ENCODE results near the gene PLPPR5. TPM values are rescaled to one million over a fixed set of nuclear protein-coding genes. Genes with fewer than 3 reads are reported as not detected.

Gene PLPPR5
- total and polyA plus RNA-seq, 10 of the 15 experiments (the other 5 are each of a cell fraction or from before 2014, with no cell fraction given), result under 0.01 to 0.11 (median 0.02) TPM; not detected in 7

DNA sequence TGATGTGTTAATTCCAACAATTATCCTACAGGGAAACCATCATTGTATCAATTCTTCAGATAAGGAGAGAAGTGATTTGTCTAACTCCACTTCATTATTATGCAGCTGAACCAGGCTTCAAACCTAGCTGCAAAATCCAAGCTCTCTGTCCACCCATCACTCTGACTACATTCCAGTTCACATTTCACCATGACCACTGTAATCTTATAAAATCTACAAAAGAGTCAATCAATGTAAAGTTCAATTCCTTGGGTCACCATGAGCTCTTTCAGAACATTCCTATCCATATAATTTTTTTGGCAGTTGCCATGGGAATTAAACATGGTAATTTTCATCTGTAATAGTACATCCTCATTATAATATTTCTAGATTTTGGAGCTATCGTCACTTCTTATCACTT is 100.9 kb downstream of the PLPPR5 start:
- Histone ChIP-seq H3K4me2 (ENCODE audit: control insufficient read depth, insufficient read depth) (no peak overlapping the region), H3K9ac (ENCODE audit: control insufficient read depth, insufficient read depth, low read length) (no peak overlapping the region), H2AFZ (ENCODE audit: control insufficient read depth, low read depth, low read length) (no peak overlapping the region), H3K79me2 (ENCODE audit: control insufficient read depth, insufficient read depth, low read length) (no peaks in the 10 kb centered on the region), H3K4me1 (ENCODE audit: control insufficient read depth, insufficient read depth, low read length) (no peaks in the 10 kb centered on the region), H3K9me3 (replicated peaks; ENCODE audit: control insufficient read depth, insufficient read depth, low read length) (no peaks in the 10 kb centered on the region), H3K4me3 (no peak overlapping the region), H3K27ac (ENCODE audit: control insufficient read depth, insufficient read depth) (no peak overlapping the region), H3K27me3 (replicated peaks in 1 of 2; ENCODE audit: control insufficient read depth in 2 of 2, insufficient read depth in 2 of 2, low read length in 1 of 2) (no peaks in the 10 kb centered on the region), H3K36me3 (ENCODE audit: control insufficient read depth in 2 of 2, insufficient read depth in 2 of 2, low read length in 1 of 2) (no peaks in the 10 kb centered on the region), H4K20me1 (ENCODE audit: control insufficient read depth, insufficient read depth) (no peaks in the 10 kb centered on the region)
- no peak for ATAC-seq
- BruUV-seq (replicated peaks), result no TSS peak
- FAIRE-seq, result no peak
- in situ Hi-C loops (cut with MboI), result no loop called here
- ChIA-PET POLR2A (no interaction called here), SMC1A (ENCODE audit: uncharacterized antibody, unreplicated experiment) (interaction anchor here (2.2 kb wide), 1 partner anchor 11 kb away, joined by 5 read pairs; no protein-coding TSS in a partner anchor), RAD21 (ENCODE audit: unreplicated experiment) (no interaction called here), CTCF (no interaction called here)
- 39% methylated on average over 1 of the region's 1 CpG for WGBS (ENCODE audit: insufficient coverage, insufficient replicate concordance, low lambda C conversion rate, missing lambda C conversion rate)
- DNase-seq (ENCODE audit: low read depth, low spot score), result no peak
- TF ChIP-seq SRF (IDR thresholded peaks at IDR 0.05; ENCODE audit: low read depth in 2 of 2, low read length in 2 of 2) (no peak), IRF3 (IDR thresholded peaks at IDR 0.05) (no peak), RBBP5 (conservative IDR thresholded peaks at IDR 0.05) (no peak), BMI1 (IDR thresholded peaks at IDR 0.05; ENCODE audit: borderline replicate concordance) (no peak), SIN3A (IDR thresholded peaks at IDR 0.05; ENCODE audit: low read depth, low read length) (no peak), KLF5 (IDR thresholded peaks at IDR 0.05; ENCODE audit: partially characterized antibody) (no peak), CREB1 (IDR thresholded peaks at IDR 0.05; ENCODE audit: low read depth) (no peak), BRCA1 (IDR thresholded peaks at IDR 0.05; ENCODE audit: low read depth, low read length) (no peak), NFYA (IDR thresholded peaks at IDR 0.05; ENCODE audit: borderline replicate concordance, low read depth, low read length) (no peak), SUZ12 (IDR thresholded peaks at IDR 0.05; ENCODE audit: unreplicated experiment) (no peak), RAD51 (IDR thresholded peaks at IDR 0.05) (no peak), ZBTB11 (CRISPR knock-in tag; IDR thresholded peaks at IDR 0.05) (no peak), RAD21 (IDR thresholded peaks at IDR 0.05; ENCODE audit: insufficient read depth, low read depth, low read length) (no peak), KDM1A (IDR thresholded peaks at IDR 0.05; ENCODE audit: borderline replicate concordance) (no peak), SREBF1 (IDR thresholded peaks at IDR 0.05; ENCODE audit: low read length) (no peak), IKZF1 (conservative IDR thresholded peaks at IDR 0.05) (no peak)
- TF ChIP-seq, protein P1, sequence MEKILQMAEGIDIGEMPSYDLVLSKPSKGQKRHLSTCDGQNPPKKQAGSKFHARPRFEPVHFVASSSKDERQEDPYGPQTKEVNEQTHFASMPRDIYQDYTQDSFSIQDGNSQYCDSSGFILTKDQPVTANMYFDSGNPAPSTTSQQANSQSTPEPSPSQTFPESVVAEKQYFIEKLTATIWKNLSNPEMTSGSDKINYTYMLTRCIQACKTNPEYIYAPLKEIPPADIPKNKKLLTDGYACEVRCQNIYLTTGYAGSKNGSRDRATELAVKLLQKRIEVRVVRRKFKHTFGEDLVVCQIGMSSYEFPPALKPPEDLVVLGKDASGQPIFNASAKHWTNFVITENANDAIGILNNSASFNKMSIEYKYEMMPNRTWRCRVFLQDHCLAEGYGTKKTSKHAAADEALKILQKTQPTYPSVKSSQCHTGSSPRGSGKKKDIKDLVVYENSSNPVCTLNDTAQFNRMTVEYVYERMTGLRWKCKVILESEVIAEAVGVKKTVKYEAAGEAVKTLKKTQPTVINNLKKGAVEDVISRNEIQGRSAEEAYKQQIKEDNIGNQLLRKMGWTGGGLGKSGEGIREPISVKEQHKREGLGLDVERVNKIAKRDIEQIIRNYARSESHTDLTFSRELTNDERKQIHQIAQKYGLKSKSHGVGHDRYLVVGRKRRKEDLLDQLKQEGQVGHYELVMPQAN (conservative IDR thresholded peaks at IDR 0.05), result no peak
- intact Hi-C loops (cut with micrococcal nuclease; ENCODE audit: unreplicated experiment), result no loop called here

Data from GM12878 (cell line).